C4-2B (cell line): ENCODE measurements around the gene CACNA2D3.

ENCODE experiments used
- ZFX ChIP-seq: fragments of 450-650 bp; IDR thresholded peaks from 2 replicates; pipeline ENCODE4 v1.6.1; 2017
- TF ChIP-seq, protein P1 (sequence below): fragments of 450-650 bp; conservative IDR thresholded peaks from 2 replicates; pipeline ENCODE4 v1.5.1; 2017; ENCODE audit warnings: mild to moderate bottlenecking

GRCh38 chr3:54914180-54914579, 791.8 kb downstream of the CACNA2D3 start:
- no peak for TF ChIP-seq ZFX
- TF ChIP-seq, protein P1, sequence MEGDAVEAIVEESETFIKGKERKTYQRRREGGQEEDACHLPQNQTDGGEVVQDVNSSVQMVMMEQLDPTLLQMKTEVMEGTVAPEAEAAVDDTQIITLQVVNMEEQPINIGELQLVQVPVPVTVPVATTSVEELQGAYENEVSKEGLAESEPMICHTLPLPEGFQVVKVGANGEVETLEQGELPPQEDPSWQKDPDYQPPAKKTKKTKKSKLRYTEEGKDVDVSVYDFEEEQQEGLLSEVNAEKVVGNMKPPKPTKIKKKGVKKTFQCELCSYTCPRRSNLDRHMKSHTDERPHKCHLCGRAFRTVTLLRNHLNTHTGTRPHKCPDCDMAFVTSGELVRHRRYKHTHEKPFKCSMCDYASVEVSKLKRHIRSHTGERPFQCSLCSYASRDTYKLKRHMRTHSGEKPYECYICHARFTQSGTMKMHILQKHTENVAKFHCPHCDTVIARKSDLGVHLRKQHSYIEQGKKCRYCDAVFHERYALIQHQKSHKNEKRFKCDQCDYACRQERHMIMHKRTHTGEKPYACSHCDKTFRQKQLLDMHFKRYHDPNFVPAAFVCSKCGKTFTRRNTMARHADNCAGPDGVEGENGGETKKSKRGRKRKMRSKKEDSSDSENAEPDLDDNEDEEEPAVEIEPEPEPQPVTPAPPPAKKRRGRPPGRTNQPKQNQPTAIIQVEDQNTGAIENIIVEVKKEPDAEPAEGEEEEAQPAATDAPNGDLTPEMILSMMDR: no peak
